Psoas muscle (tissue), 8 donors: ENCODE data around the gene DERL3. TPM values are rescaled to one million over a fixed set of nuclear protein-coding genes. Genes with fewer than 3 reads are reported as not detected.

Source experiments
- ATAC-seq, 4 donors: fragments of 200-7000 bp; cut with Tn5 transposase; one replicate each; pipeline ENCODE4 v1.9.1; 2020; ENCODE audit warnings: moderate library complexity in 3 of 4, mild to moderate bottlenecking in 2 of 4
- DNase-seq, 2 donors: peaks; one replicate each; pipeline ENCODE4 v3.0.0-alpha.2; 2020
- H3K27ac ChIP-seq: fragments of 200-600 bp; one replicate; pipeline ENCODE4 v1.8.0; 2022
- H3K27me3 ChIP-seq, 3 donors: fragments of 200-600 bp in 1 of 3; one replicate each; pipeline versions ENCODE4 v1.6.1 to v1.8.0; 2013 to 2022; ENCODE audit warnings: low read length in 2 of 3, mild to moderate bottlenecking in 2 of 3, moderate library complexity in 1 of 3; ENCODE audit not compliant: insufficient read depth in 3 of 3
- H3K36me3 ChIP-seq, 2 donors: fragments of 200-600 bp in 1 of 2; one replicate each; pipeline versions ENCODE4 v1.6.1 to v1.8.0; 2013 to 2022; ENCODE audit warnings: low read depth in 1 of 2, mild to moderate bottlenecking in 1 of 2, moderate library complexity in 1 of 2; ENCODE audit not compliant: insufficient read depth in 1 of 2
- H3K4me1 ChIP-seq: fragments of 200-600 bp; one replicate; pipeline ENCODE4 v1.8.0; 2022
- H3K4me3 ChIP-seq: fragments of 200-600 bp; one replicate; pipeline ENCODE4 v1.8.0; 2022; ENCODE audit warnings: mild to moderate bottlenecking
- H3K9me3 ChIP-seq: fragments of 200-600 bp; one replicate; pipeline ENCODE4 v1.8.0; 2022
- WGBS, 3 donors: extraction: QIAGEN DNeasy Blood & Tissue Kit; methylation state at CpG; one replicate each; pipeline versions ENCODE4 v1.1.6 to v1.1.7; 2013; 5-methylcytosine and 5-hydroxymethylcytosine counted together
- intact Hi-C, 2 donors: fragments of 100-400 bp; cut with DNase I; formaldehyde crosslinking; loops; one replicate each; pipeline versions ENCODE4 v1.11.0 to v1.14.2; 2022
- polyA plus RNA-seq, 3 donors: library from polyadenylated mRNA; stranded (reverse); fragments of 200-250 nt; gene quantifications; one replicate each; pipeline ENCODE4 v1.2.3, GENCODE V29; 2013
- total RNA-seq, 4 donors: library from RNA; stranded (reverse); fragmentation: NEBNext Ultra II Directional in 2 of 4; extraction: Animal tissue kit (Norgen Biotek cat#: 25700) in 2 of 4; gene quantifications; one replicate each; pipeline versions ENCODE4 v1.2.1 to v1.2.4, GENCODE V29; 2021 to 2023
- TF ChIP-seq, protein P1 (sequence below): fragments of 200-600 bp; IDR thresholded peaks from one replicate; pipeline ENCODE4 v1.8.0; 2022; ENCODE audit warnings: antibody characterized with exemption
- donor health status: healthy with polysubstance abuse.
- donor health status: DM: no; HTN: no; CAD: no; lungs with moderate emphysema.
- donor health status: Bipolar disorder and iron deficiency.
- donor health status: healthy.
- donor health status: DM: yes; HTN: yes; CAD: no.
- donor health status: DM: no; HTN: no; CAD: no.
- donor health status: DM: no; HTN: no; CAD: no.
- donor health status: DM: yes; HTN: yes; CAD: no.

DERL3 gene
- total and polyA plus RNA-seq, 7 donors: 0.22 to 4.4 (median 0.92) TPM

DNA sequence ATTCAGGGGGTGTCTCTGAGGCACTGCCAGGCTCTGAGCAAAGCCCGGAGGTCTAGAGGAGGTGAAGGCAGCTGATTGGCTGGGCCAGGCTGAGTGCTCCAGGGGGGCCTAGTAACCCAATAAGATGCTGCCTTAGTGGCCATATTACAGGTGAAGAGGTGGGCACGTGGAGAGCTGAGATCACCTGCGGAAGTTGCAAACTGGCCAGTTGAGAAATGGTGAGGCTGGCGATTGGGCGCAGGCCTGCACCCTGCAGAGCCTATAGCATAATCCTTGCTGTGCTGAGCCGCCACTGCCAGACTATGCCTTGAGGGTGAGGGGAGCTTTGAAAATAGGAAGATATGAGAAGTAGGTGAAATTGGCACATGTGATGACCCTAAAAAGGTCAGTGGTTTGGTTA lies 21.7 kb downstream of the DERL3 start:
- TF ChIP-seq, protein P1, sequence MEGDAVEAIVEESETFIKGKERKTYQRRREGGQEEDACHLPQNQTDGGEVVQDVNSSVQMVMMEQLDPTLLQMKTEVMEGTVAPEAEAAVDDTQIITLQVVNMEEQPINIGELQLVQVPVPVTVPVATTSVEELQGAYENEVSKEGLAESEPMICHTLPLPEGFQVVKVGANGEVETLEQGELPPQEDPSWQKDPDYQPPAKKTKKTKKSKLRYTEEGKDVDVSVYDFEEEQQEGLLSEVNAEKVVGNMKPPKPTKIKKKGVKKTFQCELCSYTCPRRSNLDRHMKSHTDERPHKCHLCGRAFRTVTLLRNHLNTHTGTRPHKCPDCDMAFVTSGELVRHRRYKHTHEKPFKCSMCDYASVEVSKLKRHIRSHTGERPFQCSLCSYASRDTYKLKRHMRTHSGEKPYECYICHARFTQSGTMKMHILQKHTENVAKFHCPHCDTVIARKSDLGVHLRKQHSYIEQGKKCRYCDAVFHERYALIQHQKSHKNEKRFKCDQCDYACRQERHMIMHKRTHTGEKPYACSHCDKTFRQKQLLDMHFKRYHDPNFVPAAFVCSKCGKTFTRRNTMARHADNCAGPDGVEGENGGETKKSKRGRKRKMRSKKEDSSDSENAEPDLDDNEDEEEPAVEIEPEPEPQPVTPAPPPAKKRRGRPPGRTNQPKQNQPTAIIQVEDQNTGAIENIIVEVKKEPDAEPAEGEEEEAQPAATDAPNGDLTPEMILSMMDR: no peak
- Histone ChIP-seq H3K9me3 (no peaks in the 10 kb centered on the region), H3K36me3 (peaks cover 0 to 83% of the 10 kb centered on the region in 2 donors), H3K4me1 (peaks cover 3% of the 10 kb centered on the region), H3K4me3 (no peak overlapping the region), H3K27ac (no peak overlapping the region), H3K27me3 (no peaks in the 10 kb centered on the region)
- DNase-seq (no peak), ATAC-seq (no peak)
- intact Hi-C loops: no loop called here
- WGBS, 3 donors: 83 to 98% (median 94%) methylated on average over 6 of the region's 6 CpGs

DNA sequence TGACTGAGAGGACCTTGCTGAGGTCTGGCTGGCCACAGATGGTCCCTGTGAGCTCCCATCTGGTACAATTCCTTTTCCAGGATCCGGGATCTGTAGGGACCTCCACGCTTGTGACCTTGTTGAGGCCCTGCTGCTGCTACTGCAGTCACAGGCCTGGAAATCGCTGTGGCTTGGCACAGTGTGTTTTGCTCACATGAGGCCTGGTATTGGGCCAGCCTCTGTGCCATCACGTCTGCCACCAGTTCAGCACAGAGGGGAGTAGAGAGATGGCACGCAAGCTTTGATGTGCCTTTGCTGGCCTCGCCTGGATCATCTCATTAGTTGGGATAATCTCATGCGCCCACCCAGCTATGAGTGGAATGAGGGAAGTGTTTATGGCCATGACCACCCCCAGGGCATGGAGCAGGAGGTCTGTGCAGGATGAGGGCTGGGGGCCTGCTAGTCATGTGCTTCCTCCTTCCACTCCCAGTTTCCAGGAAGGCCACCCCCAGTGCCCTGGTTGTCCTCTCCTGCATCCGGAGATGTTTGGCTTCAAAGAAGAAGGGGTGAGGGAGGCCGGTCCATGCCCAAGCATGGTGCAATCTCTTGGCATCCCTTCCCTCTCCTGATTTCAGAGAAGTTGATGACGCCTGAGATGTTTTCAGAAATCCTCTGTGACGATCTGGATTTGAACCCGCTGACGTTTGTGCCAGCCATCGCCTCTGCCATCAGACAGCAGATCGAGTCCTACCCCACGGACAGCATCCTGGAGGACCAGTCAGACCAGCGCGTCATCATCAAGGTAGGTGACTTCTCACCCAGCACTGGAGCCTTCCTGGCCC lies 22.4 kb downstream of the DERL3 start:
- H3K36me3 ChIP-seq: peaks cover 2 to 83% of the 10 kb centered on the region in 2 donors

DNA sequence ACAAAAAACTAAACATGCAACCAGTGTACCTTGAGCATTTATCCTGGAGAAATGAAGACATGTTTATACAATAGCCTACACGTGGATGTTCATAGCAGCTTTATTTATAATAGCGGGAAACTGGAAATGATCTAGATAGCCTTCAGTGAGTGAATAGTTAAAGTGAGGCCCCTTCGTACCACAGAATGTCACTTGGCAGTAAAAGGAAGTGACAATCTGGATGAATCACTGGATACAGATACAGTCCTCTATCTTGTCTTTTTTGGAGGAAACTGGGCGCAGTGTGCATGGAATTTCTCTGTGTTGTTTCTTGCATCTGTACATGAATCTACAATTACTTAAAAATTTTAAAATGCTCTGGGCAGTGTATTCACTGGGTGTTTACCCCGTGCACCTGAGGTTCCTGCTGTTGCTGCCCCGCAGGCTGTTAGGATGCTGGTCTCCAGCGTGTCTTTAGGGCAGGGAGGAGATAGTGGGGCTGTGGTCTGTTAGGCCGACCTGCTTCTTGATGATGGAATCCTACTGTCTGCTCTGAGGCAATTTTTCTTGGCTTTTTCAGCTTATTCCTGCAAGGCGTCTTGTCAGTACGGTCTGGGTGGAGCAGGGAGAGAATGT lies 23.2 kb downstream of the DERL3 start:
- no peaks in the 10 kb centered on the region for H3K9me3 ChIP-seq
- TF ChIP-seq, protein P1: no peak
- peaks cover 2 to 83% of the 10 kb centered on the region in 2 donors for H3K36me3 ChIP-seq
- no peak for DNase-seq
- WGBS, 3 donors: 72 to 79% (median 79%) methylated on average over 10 of the region's 10 CpGs
- H3K4me3 ChIP-seq: no peak overlapping the region
- no peaks in the 10 kb centered on the region for H3K27me3 ChIP-seq
- ATAC-seq: peak in 3 of 4 donors; percentile 8 to 15 (median 15)
- peak overlapping the region; percentile 12 for H3K27ac ChIP-seq
- intact Hi-C loops: no loop called here
- H3K4me1 ChIP-seq: no peaks in the 10 kb centered on the region

More for the DNA sequence above, 22.4 kb downstream of the DERL3 start:
- peak overlapping the region; percentile 12 for H3K27ac ChIP-seq
- no peaks in the 10 kb centered on the region for H3K27me3 ChIP-seq
- H3K9me3 ChIP-seq: no peaks in the 10 kb centered on the region
- ATAC-seq (peak; percentile 77 to 85 (median 82)), DNase-seq (peak in 1 of 2 donors; percentile 69)
- TF ChIP-seq, protein P1: no peak
- H3K4me1 ChIP-seq: no peaks in the 10 kb centered on the region
- intact Hi-C loops: no loop called here
- 54 to 72% (median 55%) methylated on average over 18 of the region's 18 CpGs for WGBS, 3 donors
- H3K4me3 ChIP-seq: no peak overlapping the region

- no peaks in the 10 kb centered on the region for H3K27me3 ChIP-seq
Measured at GRCh38 chr22:23812378-23812777, 26.4 kb downstream of the DERL3 start.

More at GRCh38 chr22:23812378-23812777, 26.4 kb downstream of the DERL3 start:
- no peak overlapping the region for H3K4me3 ChIP-seq
- H3K9me3 ChIP-seq: no peaks in the 10 kb centered on the region
- H3K27ac ChIP-seq: no peak overlapping the region
- intact Hi-C loops: no loop called here
- no peaks in the 10 kb centered on the region for H3K4me1 ChIP-seq
- ATAC-seq: no peak
- DNase-seq: no peak
- peaks cover 2 to 80% of the 10 kb centered on the region in 2 donors for H3K36me3 ChIP-seq
- WGBS, 3 donors: 95% methylated on average over 4 of the region's 4 CpGs
- TF ChIP-seq, protein P1: no peak
